HepG2 (cell line): ENCODE measurements around the gene RCOR1. TPM values are rescaled to one million over a fixed set of nuclear protein-coding genes. Genes with fewer than 3 reads are reported as not detected.

Source experiments
- BCL6 ChIP-seq: IDR thresholded peaks from 2 replicates; pipeline ENCODE4 v1.6.1; 2016; ENCODE audit warnings: missing genetic modification reagents, missing compliant biosample characterization
- CREM ChIP-seq, 2 experiments: sonication (generic) in 1 of 2; formaldehyde crosslinking in 1 of 2; IDR thresholded peaks; 2 replicates each; pipeline versions ENCODE4 v1.4.0 to v1.6.1; 2016 to 2020; ENCODE audit warnings: antibody characterized with exemption in 1 of 2, mild to moderate bottlenecking in 1 of 2, missing genetic modification reagents in 1 of 2
- FOXA1 ChIP-seq, 2 experiments: fragments of 450-650 bp in 1 of 2; sonication (generic) in 1 of 2; formaldehyde crosslinking in 1 of 2; IDR thresholded peaks; 2 replicates each; pipeline versions ENCODE4 v1.4.0 to v1.6.1; 2016 to 2020; ENCODE audit warnings: missing genetic modification reagents in 1 of 2
- HDAC2 ChIP-seq: sonication (generic); formaldehyde crosslinking; IDR thresholded peaks from 2 replicates; pipeline ENCODE4 v1.4.0; 2020; ENCODE audit warnings: missing genetic modification reagents
- HOXA5 ChIP-seq: sonication (generic); formaldehyde crosslinking; IDR thresholded peaks from 2 replicates; pipeline ENCODE4 v1.4.0; 2020; ENCODE audit warnings: missing genetic modification reagents
- KLF9 ChIP-seq: IDR thresholded peaks from 2 replicates; pipeline ENCODE4 v1.6.1; 2016; ENCODE audit warnings: low read depth
- NR2C2 ChIP-seq: sonication (generic); formaldehyde crosslinking; IDR thresholded peaks from 2 replicates; pipeline ENCODE4 v1.4.0; 2020; ENCODE audit warnings: missing genetic modification reagents, mild to moderate bottlenecking, moderate library complexity, borderline replicate concordance
- PHF21A ChIP-seq: sonication (generic); formaldehyde crosslinking; IDR thresholded peaks from 2 replicates; pipeline ENCODE4 v1.5.0; 2020; ENCODE audit warnings: mild to moderate bottlenecking, missing genetic modification reagents
- SP5 ChIP-seq: IDR thresholded peaks from 2 replicates; pipeline ENCODE4 v1.6.1; 2016; ENCODE audit warnings: low read depth, borderline replicate concordance
- ZC3H4 ChIP-seq: sonication (generic); formaldehyde crosslinking; IDR thresholded peaks from 2 replicates; pipeline ENCODE4 v1.4.0; 2020; ENCODE audit warnings: missing genetic modification reagents, borderline replicate concordance
- ZIK1 ChIP-seq: sonication (generic); formaldehyde crosslinking; IDR thresholded peaks from 2 replicates; pipeline ENCODE4 v1.5.0; 2020; ENCODE audit warnings: mild to moderate bottlenecking, low read depth, missing genetic modification reagents, borderline replicate concordance
- ZNF558 ChIP-seq: sonication (generic); formaldehyde crosslinking; IDR thresholded peaks from 2 replicates; pipeline ENCODE4 v1.9.0; 2022; ENCODE audit warnings: mild to moderate bottlenecking, missing genetic modification reagents, borderline replicate concordance
- ZNF562 ChIP-seq: sonication (generic); formaldehyde crosslinking; IDR thresholded peaks from 2 replicates; pipeline ENCODE4 v1.8.0; 2022; ENCODE audit warnings: missing genetic modification reagents, borderline replicate concordance
- ZSCAN25 ChIP-seq: sonication (generic); formaldehyde crosslinking; IDR thresholded peaks from 2 replicates; pipeline ENCODE4 v1.8.0; 2022; ENCODE audit warnings: mild to moderate bottlenecking, missing genetic modification reagents
- polyA plus RNA-seq, 8 experiments: library from polyadenylated mRNA; depleted of rRNA in 3 of 8; stranded (reverse) in 7 of 8; unstranded in 1 of 8; fragments of >200 nt; fragmentation: Illumina TruSeq in 4 of 8; extraction: Trizol in 4 of 8; gene quantifications; 2 replicates each; pipeline versions ENCODE4 v1.2.1 to v1.2.3, GENCODE V29; 2011 to 2016; ENCODE audit warnings: low read depth in 4 of 8, missing spikeins in 1 of 8, mixed read lengths in 1 of 8; ENCODE audit not compliant: insufficient read depth in 1 of 8
- total RNA-seq, 5 experiments: library from RNA; depleted of rRNA; stranded (reverse); fragments of >200 nt; fragmentation: Illumina TruSeq; extraction: Trizol; gene quantifications; 2 replicates each; pipeline ENCODE4 v1.2.3, GENCODE V29; 2016; ENCODE audit warnings: low read depth in 1 of 5
- TF ChIP-seq, protein P1 (sequence below): sonication (generic); formaldehyde crosslinking; IDR thresholded peaks from 2 replicates; pipeline ENCODE4 v1.5.0; 2020; ENCODE audit warnings: mild to moderate bottlenecking, missing genetic modification reagents, borderline replicate concordance
- TF ChIP-seq, protein P2 (sequence below): sonication (generic); formaldehyde crosslinking; IDR thresholded peaks from 2 replicates; pipeline ENCODE4 v1.8.1; 2023; ENCODE audit warnings: mild to moderate bottlenecking, missing genetic modification reagents

The RCOR1 gene
- total and polyA plus RNA-seq, 2 of the 13 experiments (the other 11 are each of a cell fraction or from before 2014, with no cell fraction given): 10.2 to 11.1 TPM

DNA sequence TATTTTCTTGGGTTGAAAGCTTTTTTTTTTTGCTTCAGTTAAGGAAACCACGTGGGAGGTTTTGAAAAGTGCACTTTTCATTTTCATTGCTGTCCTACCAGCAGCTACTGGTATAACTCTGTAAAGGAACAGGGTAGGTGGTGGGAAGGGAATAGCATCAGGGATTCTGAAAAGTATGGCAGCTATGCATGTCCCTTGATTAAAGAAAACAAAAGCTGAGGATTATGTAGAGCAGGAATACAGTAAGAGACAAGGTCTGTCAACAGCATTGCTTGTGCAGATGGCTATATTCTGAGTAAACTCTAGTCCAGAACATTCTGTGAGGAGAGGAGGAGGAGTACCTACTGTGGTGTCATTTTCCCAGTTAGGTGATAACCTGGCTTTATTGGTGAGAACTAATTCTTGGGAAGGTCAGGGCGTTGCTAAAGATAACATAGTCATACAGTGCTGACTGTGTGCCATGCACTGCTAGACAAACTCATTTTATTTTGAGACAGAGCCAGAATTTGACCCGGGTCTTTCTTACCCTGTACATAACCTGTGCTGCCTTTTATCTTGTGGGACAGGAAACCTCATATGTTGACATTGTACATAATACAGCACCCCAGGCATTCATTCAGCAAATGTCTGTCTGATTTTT is 104.5 kb downstream of the RCOR1 start (continued):
- TF ChIP-seq HDAC2 (CRISPR knock-in tag): 0 out of 2 replicates have a peak, but pooled peaks have one; percentile 35
- TF ChIP-seq CREM (IDR thresholded peaks at IDR 0.05): no peak
- no peak for TF ChIP-seq CREM (CRISPR knock-in tag; IDR thresholded peaks at IDR 0.05)
- no peak for TF ChIP-seq ZNF562 (CRISPR knock-in tag)
- TF ChIP-seq ZNF558 (CRISPR knock-in tag): no peak
- TF ChIP-seq HOXA5 (CRISPR knock-in tag): no peak
- no peak for TF ChIP-seq FOXA1 (IDR thresholded peaks at IDR 0.05)
- peak; percentile 25; the same call in 1 of the 2 replicates for TF ChIP-seq FOXA1 (CRISPR knock-in tag; IDR thresholded peaks at IDR 0.05)
- TF ChIP-seq PHF21A (CRISPR knock-in tag): peak; percentile 63; the same call in 1 of the 2 replicates
- TF ChIP-seq ZSCAN25: no peak
- TF ChIP-seq BCL6 (CRISPR knock-in tag): peak; percentile 43; the same call in 1 of the 2 replicates
- TF ChIP-seq, protein P1, sequence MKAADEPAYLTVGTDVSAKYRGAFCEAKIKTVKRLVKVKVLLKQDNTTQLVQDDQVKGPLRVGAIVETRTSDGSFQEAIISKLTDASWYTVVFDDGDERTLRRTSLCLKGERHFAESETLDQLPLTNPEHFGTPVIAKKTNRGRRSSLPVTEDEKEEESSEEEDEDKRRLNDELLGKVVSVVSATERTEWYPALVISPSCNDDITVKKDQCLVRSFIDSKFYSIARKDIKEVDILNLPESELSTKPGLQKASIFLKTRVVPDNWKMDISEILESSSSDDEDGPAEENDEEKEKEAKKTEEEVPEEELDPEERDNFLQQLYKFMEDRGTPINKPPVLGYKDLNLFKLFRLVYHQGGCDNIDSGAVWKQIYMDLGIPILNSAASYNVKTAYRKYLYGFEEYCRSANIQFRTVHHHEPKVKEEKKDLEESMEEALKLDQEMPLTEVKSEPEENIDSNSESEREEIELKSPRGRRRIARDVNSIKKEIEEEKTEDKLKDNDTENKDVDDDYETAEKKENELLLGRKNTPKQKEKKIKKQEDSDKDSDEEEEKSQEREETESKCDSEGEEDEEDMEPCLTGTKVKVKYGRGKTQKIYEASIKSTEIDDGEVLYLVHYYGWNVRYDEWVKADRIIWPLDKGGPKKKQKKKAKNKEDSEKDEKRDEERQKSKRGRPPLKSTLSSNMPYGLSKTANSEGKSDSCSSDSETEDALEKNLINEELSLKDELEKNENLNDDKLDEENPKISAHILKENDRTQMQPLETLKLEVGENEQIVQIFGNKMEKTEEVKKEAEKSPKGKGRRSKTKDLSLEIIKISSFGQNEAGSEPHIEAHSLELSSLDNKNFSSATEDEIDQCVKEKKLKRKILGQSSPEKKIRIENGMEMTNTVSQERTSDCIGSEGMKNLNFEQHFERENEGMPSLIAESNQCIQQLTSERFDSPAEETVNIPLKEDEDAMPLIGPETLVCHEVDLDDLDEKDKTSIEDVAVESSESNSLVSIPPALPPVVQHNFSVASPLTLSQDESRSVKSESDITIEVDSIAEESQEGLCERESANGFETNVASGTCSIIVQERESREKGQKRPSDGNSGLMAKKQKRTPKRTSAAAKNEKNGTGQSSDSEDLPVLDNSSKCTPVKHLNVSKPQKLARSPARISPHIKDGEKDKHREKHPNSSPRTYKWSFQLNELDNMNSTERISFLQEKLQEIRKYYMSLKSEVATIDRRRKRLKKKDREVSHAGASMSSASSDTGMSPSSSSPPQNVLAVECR (CRISPR knock-in tag): no peak
- TF ChIP-seq SP5: peak; percentile 23; the same call in 1 of the 2 replicates
- no peak for TF ChIP-seq KLF9 (CRISPR knock-in tag)
- TF ChIP-seq ZC3H4 (CRISPR knock-in tag): no peak
- no peak for TF ChIP-seq NR2C2 (CRISPR knock-in tag)
- TF ChIP-seq, protein P2, sequence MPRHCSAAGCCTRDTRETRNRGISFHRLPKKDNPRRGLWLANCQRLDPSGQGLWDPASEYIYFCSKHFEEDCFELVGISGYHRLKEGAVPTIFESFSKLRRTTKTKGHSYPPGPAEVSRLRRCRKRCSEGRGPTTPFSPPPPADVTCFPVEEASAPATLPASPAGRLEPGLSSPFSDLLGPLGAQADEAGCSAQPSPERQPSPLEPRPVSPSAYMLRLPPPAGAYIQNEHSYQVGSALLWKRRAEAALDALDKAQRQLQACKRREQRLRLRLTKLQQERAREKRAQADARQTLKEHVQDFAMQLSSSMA (CRISPR knock-in tag): no peak
- TF ChIP-seq ZIK1 (CRISPR knock-in tag): no peak
